Neuron (in vitro differentiated cells): ENCODE results near the gene POMGNT1.

Experiments
- H2AFZ ChIP-seq: one replicate; pipeline ENCODE4 v1.6.1; 2013; ENCODE audit warnings: low read depth, mild to moderate bottlenecking, inconsistent platforms, low read length, moderate library complexity
- H3K27me3 ChIP-seq: one replicate; pipeline ENCODE4 v1.6.1; 2013; ENCODE audit warnings: low read length; ENCODE audit not compliant: insufficient read depth
- H3K36me3 ChIP-seq: one replicate; pipeline ENCODE4 v1.6.1; 2013; ENCODE audit warnings: low read length; ENCODE audit not compliant: insufficient read depth
- H3K4me1 ChIP-seq: one replicate; pipeline ENCODE4 v1.6.1; 2013; ENCODE audit warnings: low read length; ENCODE audit not compliant: insufficient read depth
- H3K4me3 ChIP-seq: 2 replicates; pipeline ENCODE4 v1.5.1; 2013; ENCODE audit warnings: mild to moderate bottlenecking, low read length, moderate library complexity
- H3K9me3 ChIP-seq: one replicate; pipeline ENCODE4 v1.6.1; 2013; ENCODE audit warnings: low read length

Gene POMGNT1

DNA sequence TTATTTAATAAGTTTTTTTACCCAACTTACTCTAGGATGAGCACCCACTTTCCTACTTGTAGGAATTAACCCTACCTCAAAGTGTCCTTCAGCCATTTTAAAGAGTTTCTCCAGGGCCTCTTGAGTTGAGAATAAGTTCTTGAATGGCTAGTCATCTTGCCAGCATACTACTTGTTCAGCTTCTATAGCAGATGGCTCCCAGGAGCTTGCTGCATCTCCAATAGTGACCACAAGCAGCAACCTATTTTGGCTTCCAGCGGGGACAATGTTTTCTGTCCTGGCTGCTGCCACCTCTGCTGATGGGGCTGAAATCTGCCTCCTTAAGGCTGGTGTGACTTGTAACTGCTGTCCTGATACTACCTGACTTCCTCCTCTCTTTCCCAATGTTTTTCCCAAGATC is 45.0 kb downstream of the POMGNT1 start:
- Histone ChIP-seq H2AFZ (no peak overlapping the region), H3K4me3 (no peak overlapping the region), H3K9me3 (no peaks in the 10 kb centered on the region), H3K4me1 (no peaks in the 10 kb centered on the region), H3K27me3 (no peaks in the 10 kb centered on the region), H3K36me3 (no peaks in the 10 kb centered on the region)

DNA sequence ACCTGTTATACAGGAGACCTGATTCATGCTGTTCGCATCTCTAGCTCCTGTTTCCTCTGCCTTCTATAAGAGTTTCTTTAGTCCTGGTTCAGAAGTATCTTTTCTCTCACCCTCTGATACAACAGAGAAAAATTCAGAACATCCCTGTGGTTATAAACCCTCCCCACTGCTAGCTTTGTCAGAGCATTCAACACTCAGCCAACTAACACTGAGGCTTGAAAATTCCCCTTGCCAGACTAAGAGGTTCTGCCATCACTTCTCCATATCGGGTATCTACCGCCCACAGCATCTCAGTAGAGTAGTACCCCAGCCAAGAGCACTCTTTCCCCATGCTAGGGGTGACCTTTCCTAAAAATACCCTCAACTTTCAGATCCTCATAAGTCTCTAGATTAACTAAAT is 46.2 kb downstream of the POMGNT1 start:
- no peaks in the 10 kb centered on the region for H3K4me1 ChIP-seq
- H3K27me3 ChIP-seq = no peaks in the 10 kb centered on the region
- H3K4me3 ChIP-seq = no peak overlapping the region
- no peak overlapping the region for H2AFZ ChIP-seq
- no peaks in the 10 kb centered on the region for H3K9me3 ChIP-seq
- no peaks in the 10 kb centered on the region for H3K36me3 ChIP-seq

- no peaks in the 10 kb centered on the region for H3K27me3 ChIP-seq
- no peaks in the 10 kb centered on the region for H3K4me1 ChIP-seq
- H3K4me3 ChIP-seq = no peak overlapping the region
- H3K9me3 ChIP-seq = no peaks in the 10 kb centered on the region
- H3K36me3 ChIP-seq = no peaks in the 10 kb centered on the region
- no peak overlapping the region for H2AFZ ChIP-seq
These were observed 48.1 kb downstream of the POMGNT1 start for GRCh38 chr1:46150085-46150484.

GRCh38 chr1:46148318-46148717 is 49.9 kb downstream of the POMGNT1 start:
- Histone ChIP-seq H3K27me3 (no peaks in the 10 kb centered on the region), H3K36me3 (no peaks in the 10 kb centered on the region), H3K9me3 (no peaks in the 10 kb centered on the region), H3K4me1 (no peaks in the 10 kb centered on the region), H3K4me3 (no peak overlapping the region), H2AFZ (no peak overlapping the region)
